ENCODE results near the gene SAMD13. TPM values are rescaled to one million over a fixed set of nuclear protein-coding genes. Genes with fewer than 3 reads are reported as not detected.

The SAMD13 gene
- total and polyA plus RNA-seq, 3 donors from 2014 or later, result 6.1 to 31.9 (median 6.6) TPM

DNA sequence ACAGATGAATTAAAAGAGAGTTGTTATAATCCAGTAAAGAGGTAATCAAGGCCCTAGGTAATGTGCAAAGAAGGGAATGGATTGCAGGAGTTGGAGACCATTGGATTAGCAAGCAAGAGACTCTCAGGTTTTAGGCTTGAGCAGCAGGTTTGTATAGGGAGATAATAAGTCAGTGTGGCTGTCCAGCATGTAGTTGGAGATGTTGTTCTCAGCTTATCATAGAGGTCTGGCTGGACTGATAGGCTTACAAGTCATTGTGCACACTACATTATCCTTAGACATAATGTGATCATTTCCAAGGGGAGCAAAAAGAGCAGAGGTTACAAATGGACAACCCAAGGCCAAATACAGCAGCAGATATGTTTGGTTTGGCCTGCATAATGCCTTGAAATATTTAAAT is 45.9 kb upstream of the SAMD13 start:
- peaks cover 8% of the 10 kb centered on the region for H3K4me1 ChIP-seq
- no peak overlapping the region for H3K27ac ChIP-seq
- no peaks in the 10 kb centered on the region for H3K36me3 ChIP-seq (ENCODE audit: low read depth, missing control alignments)
- no peaks in the 10 kb centered on the region for H3K9me3 ChIP-seq
- DNase-seq, result no peak
- intact Hi-C loops (cut with DNase I; ENCODE audit: low total_unique reads), result no loop called here
- no peak overlapping the region for H3K4me3 ChIP-seq
- TF ChIP-seq POLR2A (IDR thresholded peaks at IDR 0.05), result no peak
- TF ChIP-seq, protein P1, sequence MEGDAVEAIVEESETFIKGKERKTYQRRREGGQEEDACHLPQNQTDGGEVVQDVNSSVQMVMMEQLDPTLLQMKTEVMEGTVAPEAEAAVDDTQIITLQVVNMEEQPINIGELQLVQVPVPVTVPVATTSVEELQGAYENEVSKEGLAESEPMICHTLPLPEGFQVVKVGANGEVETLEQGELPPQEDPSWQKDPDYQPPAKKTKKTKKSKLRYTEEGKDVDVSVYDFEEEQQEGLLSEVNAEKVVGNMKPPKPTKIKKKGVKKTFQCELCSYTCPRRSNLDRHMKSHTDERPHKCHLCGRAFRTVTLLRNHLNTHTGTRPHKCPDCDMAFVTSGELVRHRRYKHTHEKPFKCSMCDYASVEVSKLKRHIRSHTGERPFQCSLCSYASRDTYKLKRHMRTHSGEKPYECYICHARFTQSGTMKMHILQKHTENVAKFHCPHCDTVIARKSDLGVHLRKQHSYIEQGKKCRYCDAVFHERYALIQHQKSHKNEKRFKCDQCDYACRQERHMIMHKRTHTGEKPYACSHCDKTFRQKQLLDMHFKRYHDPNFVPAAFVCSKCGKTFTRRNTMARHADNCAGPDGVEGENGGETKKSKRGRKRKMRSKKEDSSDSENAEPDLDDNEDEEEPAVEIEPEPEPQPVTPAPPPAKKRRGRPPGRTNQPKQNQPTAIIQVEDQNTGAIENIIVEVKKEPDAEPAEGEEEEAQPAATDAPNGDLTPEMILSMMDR (IDR thresholded peaks at IDR 0.05), result no peak
- no peaks in the 10 kb centered on the region for H3K27me3 ChIP-seq

DNA sequence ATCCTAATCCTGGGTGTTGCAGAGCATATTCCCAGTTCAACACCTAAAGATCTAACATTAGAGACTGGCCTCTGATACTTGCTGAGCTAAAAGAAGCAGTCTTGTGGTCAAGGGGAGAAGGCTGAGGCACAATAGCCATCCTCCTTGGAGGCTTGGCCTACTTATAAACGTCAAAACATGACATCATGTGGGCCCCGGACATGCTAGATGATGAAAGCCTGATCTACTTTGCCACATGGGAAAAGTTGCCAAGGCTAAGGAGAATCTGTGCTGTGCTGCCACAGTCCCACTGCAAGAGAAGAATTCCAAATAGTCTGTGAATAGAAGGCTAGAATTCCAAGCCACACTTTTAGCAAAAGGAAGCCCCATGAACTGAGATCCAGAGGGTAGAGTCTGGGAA is 43.9 kb upstream of the SAMD13 start:
- TF ChIP-seq POLR2A (IDR thresholded peaks at IDR 0.05), result no peak
- TF ChIP-seq, protein P1 (IDR thresholded peaks at IDR 0.05), result no peak
- Histone ChIP-seq H3K4me3 (no peak overlapping the region), H3K9me3 (no peaks in the 10 kb centered on the region), H3K4me1 (peaks cover 8% of the 10 kb centered on the region), H3K27ac (no peak overlapping the region), H3K36me3 (ENCODE audit: low read depth, missing control alignments) (no peaks in the 10 kb centered on the region), H3K27me3 (no peaks in the 10 kb centered on the region)
- intact Hi-C loops (cut with DNase I; ENCODE audit: low total_unique reads), result no loop called here
- DNase-seq, result no peak
- WGBS, 2 donors, result 41 to 52% methylated on average over 2 of the region's 2 CpGs

DNA sequence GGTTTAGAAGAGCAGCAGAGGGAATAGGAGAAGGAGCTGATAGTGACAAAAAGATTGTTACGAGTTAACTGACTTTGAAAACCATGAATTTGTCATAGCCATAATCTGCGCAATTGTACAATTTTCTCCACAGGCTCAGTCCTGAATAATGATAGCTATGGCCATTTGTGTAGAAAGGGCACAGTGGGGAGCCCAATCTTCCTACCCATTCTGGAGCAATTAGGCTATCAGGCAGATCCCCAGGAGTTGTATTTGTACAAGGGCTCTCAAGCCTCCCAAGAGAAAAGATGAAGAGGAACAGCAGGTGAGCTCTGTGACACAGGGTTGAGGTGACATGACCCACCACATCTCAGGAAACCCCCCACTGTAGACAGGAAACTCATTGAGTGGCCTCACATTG is 42.1 kb upstream of the SAMD13 start:
- no peak overlapping the region for H3K27ac ChIP-seq
- intact Hi-C loops (cut with DNase I; ENCODE audit: low total_unique reads), result no loop called here

GRCh38 chr1:84259989-84260388 is 41.5 kb upstream of the SAMD13 start:
- H3K27ac ChIP-seq, result no peak overlapping the region
- WGBS, 2 donors, result 85 to 89% methylated on average over 2 of the region's 2 CpGs
- no peak overlapping the region for H3K4me3 ChIP-seq
- H3K4me1 ChIP-seq, result peaks cover 3% of the 10 kb centered on the region
- no peak for TF ChIP-seq POLR2A (IDR thresholded peaks at IDR 0.05)
- TF ChIP-seq, protein P1 (IDR thresholded peaks at IDR 0.05), result no peak
- no peak for DNase-seq
- no peaks in the 10 kb centered on the region for H3K9me3 ChIP-seq
- no peaks in the 10 kb centered on the region for H3K36me3 ChIP-seq (ENCODE audit: low read depth, missing control alignments)
- intact Hi-C loops (cut with DNase I; ENCODE audit: low total_unique reads), result no loop called here
- H3K27me3 ChIP-seq, result no peaks in the 10 kb centered on the region

More for the DNA sequence above, 42.1 kb upstream of the SAMD13 start:
- 82 to 89% methylated on average over 2 of the region's 2 CpGs for WGBS, 2 donors
- TF ChIP-seq POLR2A (IDR thresholded peaks at IDR 0.05), result no peak
- TF ChIP-seq, protein P1 (IDR thresholded peaks at IDR 0.05), result no peak
- DNase-seq, result no peak
- peaks cover 3% of the 10 kb centered on the region for H3K4me1 ChIP-seq
- H3K4me3 ChIP-seq, result no peak overlapping the region
- no peaks in the 10 kb centered on the region for H3K9me3 ChIP-seq
- H3K27me3 ChIP-seq, result no peaks in the 10 kb centered on the region
- H3K36me3 ChIP-seq (ENCODE audit: low read depth, missing control alignments), result no peaks in the 10 kb centered on the region

GRCh38 chr1:84260852-84261518 is 40.5 kb upstream of the SAMD13 start:
- H3K9me3 ChIP-seq, result no peaks in the 10 kb centered on the region
- DNase-seq, result no peak
- WGBS, 2 donors, result 57% methylated on average over 3 of the region's 3 CpGs
- no peaks in the 10 kb centered on the region for H3K36me3 ChIP-seq (ENCODE audit: low read depth, missing control alignments)
- peaks cover 3% of the 10 kb centered on the region for H3K4me1 ChIP-seq
- no peak overlapping the region for H3K27ac ChIP-seq
- TF ChIP-seq, protein P1 (IDR thresholded peaks at IDR 0.05), result no peak
- TF ChIP-seq POLR2A (IDR thresholded peaks at IDR 0.05), result no peak
- no peaks in the 10 kb centered on the region for H3K27me3 ChIP-seq
- intact Hi-C loops (cut with DNase I; ENCODE audit: low total_unique reads), result no loop called here
- no peak overlapping the region for H3K4me3 ChIP-seq
